ENCODE data around the gene HSPA12A.

The HSPA12A gene

GRCh38 chr10:116728526-116729096, 13.8 kb downstream of the HSPA12A start:
- H3K4me1 Mint-ChIP-seq (ENCODE audit: low read depth in 2 of 2): peaks cover 0 to 10% of the 10 kb centered on the region in 2 donors
- peaks cover 4% of the 10 kb centered on the region for H3K36me3 Mint-ChIP-seq (ENCODE audit: insufficient read depth)
- H3K9me3 Mint-ChIP-seq: no peaks in the 10 kb centered on the region

GRCh38 chr10:116723428-116724281, 18.7 kb downstream of the HSPA12A start:
- peaks cover 0 to 17% of the 10 kb centered on the region in 2 donors for H3K4me1 Mint-ChIP-seq (ENCODE audit: low read depth in 2 of 2)
- H3K9me3 Mint-ChIP-seq: no peaks in the 10 kb centered on the region
- H3K27ac Mint-ChIP-seq: no peak overlapping the region
- peak in 2 of 3 experiments; percentile 13 to 26 for DNase-seq
- H3K36me3 Mint-ChIP-seq (ENCODE audit: insufficient read depth): peaks cover 4% of the 10 kb centered on the region
- H3K4me3 Mint-ChIP-seq: peak overlapping the region; percentile 25 to 48
- ATAC-seq (replicated peaks): peak; percentile 95
- peaks cover 27 to 68% of the 10 kb centered on the region in 2 donors for H3K27me3 Mint-ChIP-seq

More at GRCh38 chr10:116728526-116729096, 13.8 kb downstream of the HSPA12A start:
- no peak overlapping the region for H3K27ac Mint-ChIP-seq
- no peak overlapping the region for H3K4me3 Mint-ChIP-seq
- ATAC-seq (replicated peaks) (no peak), DNase-seq (no peak)
- H3K27me3 Mint-ChIP-seq: peaks cover 31 to 57% of the 10 kb centered on the region in 2 donors

DNA sequence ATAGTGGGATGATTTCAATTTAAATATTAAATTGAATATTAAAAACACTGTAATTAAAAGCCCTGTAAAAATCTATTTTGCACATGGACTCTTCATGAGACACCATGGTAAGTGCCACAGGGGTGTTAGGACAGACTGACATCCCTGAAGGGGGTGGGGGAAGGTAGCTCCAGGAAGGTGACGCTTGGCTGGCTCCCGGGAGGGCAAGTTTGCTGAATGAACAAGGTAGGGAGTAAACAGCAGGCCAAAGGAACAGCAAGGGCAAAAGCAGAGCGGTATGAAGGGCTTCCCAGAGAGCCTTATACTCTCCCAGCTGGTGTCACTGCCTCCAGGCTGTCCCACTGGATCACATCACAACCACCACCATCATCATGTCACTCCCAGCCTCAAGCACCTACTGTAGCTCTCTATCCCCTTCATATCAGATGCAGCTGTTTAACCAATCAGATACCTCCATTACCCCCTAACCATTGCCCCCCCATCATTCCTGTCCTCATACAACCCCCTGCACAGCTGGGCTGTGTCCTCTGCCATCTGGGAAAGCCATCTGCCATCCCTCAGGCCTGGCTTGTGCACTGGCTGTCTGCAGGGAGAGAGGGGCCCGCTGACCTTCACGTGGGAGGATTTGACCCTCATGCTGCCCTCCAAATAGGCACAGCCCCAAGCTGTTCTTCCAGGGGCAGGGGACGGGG, 19.5 kb downstream of the HSPA12A start:
- peaks cover 27 to 76% of the 10 kb centered on the region in 2 donors for H3K27me3 Mint-ChIP-seq
- no peak for DNase-seq
- ATAC-seq (replicated peaks): no peak
- no peak overlapping the region for H3K27ac Mint-ChIP-seq
- H3K36me3 Mint-ChIP-seq (ENCODE audit: insufficient read depth): peaks cover 4% of the 10 kb centered on the region
- H3K4me1 Mint-ChIP-seq (ENCODE audit: low read depth in 2 of 2): peaks cover 0 to 17% of the 10 kb centered on the region in 2 donors
- no peaks in the 10 kb centered on the region for H3K9me3 Mint-ChIP-seq
- H3K4me3 Mint-ChIP-seq: no peak overlapping the region

- H3K27ac Mint-ChIP-seq: no peak overlapping the region
- DNase-seq (no peak), ATAC-seq (replicated peaks) (no peak)
- H3K4me3 Mint-ChIP-seq: no peak overlapping the region
- peaks cover 4% of the 10 kb centered on the region for H3K36me3 Mint-ChIP-seq (ENCODE audit: insufficient read depth)
- H3K27me3 Mint-ChIP-seq: peaks cover 26 to 81% of the 10 kb centered on the region in 2 donors
- H3K4me1 Mint-ChIP-seq (ENCODE audit: low read depth in 2 of 2): peaks cover 0 to 17% of the 10 kb centered on the region in 2 donors
- no peaks in the 10 kb centered on the region for H3K9me3 Mint-ChIP-seq
Observed at GRCh38 chr10:116721547-116722392, 20.6 kb downstream of the HSPA12A start.

GRCh38 chr10:116720668-116721546, 21.5 kb downstream of the HSPA12A start:
- no peak overlapping the region for H3K27ac Mint-ChIP-seq
- H3K9me3 Mint-ChIP-seq: no peaks in the 10 kb centered on the region
- H3K36me3 Mint-ChIP-seq (ENCODE audit: insufficient read depth): peaks cover 4% of the 10 kb centered on the region
- DNase-seq (no peak), ATAC-seq (replicated peaks) (no peak)
- peaks cover 17 to 80% of the 10 kb centered on the region in 2 donors for H3K27me3 Mint-ChIP-seq
- H3K4me3 Mint-ChIP-seq: no peak overlapping the region
- H3K4me1 Mint-ChIP-seq (ENCODE audit: low read depth in 2 of 2): peaks cover 0 to 17% of the 10 kb centered on the region in 2 donors

- H3K9me3 Mint-ChIP-seq: no peaks in the 10 kb centered on the region
- no peak overlapping the region for H3K4me3 Mint-ChIP-seq
- ATAC-seq (replicated peaks) (no peak), DNase-seq (no peak)
- peaks cover 4% of the 10 kb centered on the region for H3K36me3 Mint-ChIP-seq (ENCODE audit: insufficient read depth)
- H3K27ac Mint-ChIP-seq: no peak overlapping the region
- peaks cover 0 to 15% of the 10 kb centered on the region in 2 donors for H3K4me1 Mint-ChIP-seq (ENCODE audit: low read depth in 2 of 2)
- H3K27me3 Mint-ChIP-seq: peaks cover 15 to 73% of the 10 kb centered on the region in 2 donors
Observed at GRCh38 chr10:116720241-116720643, 22.1 kb downstream of the HSPA12A start.

DNA sequence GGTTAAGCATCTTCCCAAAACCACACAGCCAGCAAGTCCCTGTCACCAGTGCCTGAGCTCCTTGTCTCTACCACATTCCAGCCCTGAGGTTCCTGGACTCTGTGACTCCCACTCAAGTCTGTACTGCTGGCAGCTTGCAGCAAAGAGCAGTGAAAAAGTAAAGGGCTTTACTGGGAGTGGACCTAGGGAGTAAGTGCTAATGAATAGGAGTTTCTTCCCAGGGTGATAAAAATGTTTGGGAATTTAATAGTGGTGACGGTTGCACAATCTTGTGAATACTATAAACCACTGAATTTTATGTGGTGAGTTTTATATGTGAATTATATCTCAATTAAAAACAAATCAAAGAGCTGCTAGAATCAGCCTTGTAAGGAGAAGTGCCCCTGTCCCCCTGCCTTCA, 22.6 kb downstream of the HSPA12A start:
- Mint-ChIP-seq H3K4me3 (no peak overlapping the region), H3K27me3 (peaks cover 13 to 72% of the 10 kb centered on the region in 2 donors), H3K9me3 (no peaks in the 10 kb centered on the region), H3K36me3 (ENCODE audit: insufficient read depth) (peaks cover under 1% of the 10 kb centered on the region), H3K27ac (no peak overlapping the region), H3K4me1 (ENCODE audit: low read depth in 2 of 2) (peaks cover 0 to 12% of the 10 kb centered on the region in 2 donors)
- ATAC-seq (replicated peaks) (no peak), DNase-seq (no peak)

GRCh38 chr10:116718058-116718457, 24.3 kb downstream of the HSPA12A start:
- Mint-ChIP-seq H3K36me3 (ENCODE audit: insufficient read depth) (no peaks in the 10 kb centered on the region), H3K27me3 (peaks cover 20 to 70% of the 10 kb centered on the region in 2 donors), H3K9me3 (no peaks in the 10 kb centered on the region), H3K27ac (no peak overlapping the region), H3K4me1 (ENCODE audit: low read depth in 2 of 2) (peaks cover 0 to 2% of the 10 kb centered on the region in 2 donors), H3K4me3 (no peak overlapping the region)
- DNase-seq (no peak), ATAC-seq (replicated peaks) (no peak)

GRCh38 chr10:116716381-116716780, 26.0 kb downstream of the HSPA12A start:
- no peaks in the 10 kb centered on the region for H3K9me3 Mint-ChIP-seq
- no peak for DNase-seq
- H3K27ac Mint-ChIP-seq: no peak overlapping the region
- no peaks in the 10 kb centered on the region for H3K36me3 Mint-ChIP-seq (ENCODE audit: insufficient read depth)
- H3K4me1 Mint-ChIP-seq (ENCODE audit: low read depth in 2 of 2): no peaks in the 10 kb centered on the region
- no peak overlapping the region for H3K4me3 Mint-ChIP-seq
- ATAC-seq (replicated peaks): no peak
- H3K27me3 Mint-ChIP-seq: peaks cover 11 to 53% of the 10 kb centered on the region in 2 donors

DNA sequence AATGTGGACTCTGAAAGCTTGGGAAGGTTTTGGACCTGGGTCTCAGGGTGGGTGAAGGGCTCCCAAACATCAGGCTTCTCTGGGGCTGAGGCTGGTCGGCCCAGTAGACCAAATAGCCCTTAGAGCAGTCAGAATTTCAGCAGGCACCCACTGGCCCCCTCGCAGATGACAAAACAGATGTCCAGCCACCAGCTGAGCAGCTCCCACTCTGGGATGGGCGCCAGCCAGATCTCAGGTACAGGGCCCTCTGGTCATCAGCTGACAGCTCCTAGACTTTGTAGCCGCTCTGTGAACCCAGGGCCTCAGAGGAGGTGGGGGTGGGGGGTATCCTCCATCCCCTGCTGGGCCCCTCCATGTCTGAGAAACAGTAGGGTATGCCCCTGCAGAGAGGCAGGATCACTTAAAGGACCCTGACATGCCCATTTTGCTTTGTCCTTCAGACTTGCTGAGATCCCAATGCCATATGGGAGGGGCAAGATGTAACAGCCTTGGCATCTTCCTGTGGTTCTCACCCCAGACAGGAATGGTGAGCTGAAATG, 26.5 kb downstream of the HSPA12A start:
- Mint-ChIP-seq H3K36me3 (ENCODE audit: insufficient read depth) (no peaks in the 10 kb centered on the region), H3K27ac (no peak overlapping the region), H3K27me3 (peaks cover 8 to 48% of the 10 kb centered on the region in 2 donors), H3K9me3 (no peaks in the 10 kb centered on the region), H3K4me3 (no peak overlapping the region), H3K4me1 (ENCODE audit: low read depth in 2 of 2) (no peaks in the 10 kb centered on the region)
- ATAC-seq (replicated peaks): no peak
- no peak for DNase-seq

GRCh38 chr10:116715341-116715740, 27.0 kb downstream of the HSPA12A start:
- H3K4me3 Mint-ChIP-seq: no peak overlapping the region
- no peaks in the 10 kb centered on the region for H3K4me1 Mint-ChIP-seq (ENCODE audit: low read depth in 2 of 2)
- no peak for DNase-seq
- H3K36me3 Mint-ChIP-seq (ENCODE audit: insufficient read depth): no peaks in the 10 kb centered on the region
- H3K27ac Mint-ChIP-seq: no peak overlapping the region
- H3K27me3 Mint-ChIP-seq: peaks cover 8 to 43% of the 10 kb centered on the region in 2 donors
- H3K9me3 Mint-ChIP-seq: no peaks in the 10 kb centered on the region
- no peak for ATAC-seq (replicated peaks)

- ATAC-seq (replicated peaks) (no peak), DNase-seq (no peak)
- peaks cover 8 to 37% of the 10 kb centered on the region in 2 donors for H3K27me3 Mint-ChIP-seq
- no peaks in the 10 kb centered on the region for H3K9me3 Mint-ChIP-seq
- no peak overlapping the region for H3K4me3 Mint-ChIP-seq
- no peaks in the 10 kb centered on the region for H3K4me1 Mint-ChIP-seq (ENCODE audit: low read depth in 2 of 2)
- no peak overlapping the region for H3K27ac Mint-ChIP-seq
- no peaks in the 10 kb centered on the region for H3K36me3 Mint-ChIP-seq (ENCODE audit: insufficient read depth)
Observed at GRCh38 chr10:116713846-116714245, 28.5 kb downstream of the HSPA12A start.

Measured in effector memory CD8-positive, alpha-beta T cell (primary cell).